Activated CD4-positive, alpha-beta T cell treated with anti-CD3 and anti-CD28 coated beads for 1 hour (primary cell): Measurements from ENCODE around the gene XPR1.

Source experiments
- DNase-seq: peaks from one replicate; pipeline ENCODE4 v3.0.0-alpha.2; 2020

Gene XPR1

DNA sequence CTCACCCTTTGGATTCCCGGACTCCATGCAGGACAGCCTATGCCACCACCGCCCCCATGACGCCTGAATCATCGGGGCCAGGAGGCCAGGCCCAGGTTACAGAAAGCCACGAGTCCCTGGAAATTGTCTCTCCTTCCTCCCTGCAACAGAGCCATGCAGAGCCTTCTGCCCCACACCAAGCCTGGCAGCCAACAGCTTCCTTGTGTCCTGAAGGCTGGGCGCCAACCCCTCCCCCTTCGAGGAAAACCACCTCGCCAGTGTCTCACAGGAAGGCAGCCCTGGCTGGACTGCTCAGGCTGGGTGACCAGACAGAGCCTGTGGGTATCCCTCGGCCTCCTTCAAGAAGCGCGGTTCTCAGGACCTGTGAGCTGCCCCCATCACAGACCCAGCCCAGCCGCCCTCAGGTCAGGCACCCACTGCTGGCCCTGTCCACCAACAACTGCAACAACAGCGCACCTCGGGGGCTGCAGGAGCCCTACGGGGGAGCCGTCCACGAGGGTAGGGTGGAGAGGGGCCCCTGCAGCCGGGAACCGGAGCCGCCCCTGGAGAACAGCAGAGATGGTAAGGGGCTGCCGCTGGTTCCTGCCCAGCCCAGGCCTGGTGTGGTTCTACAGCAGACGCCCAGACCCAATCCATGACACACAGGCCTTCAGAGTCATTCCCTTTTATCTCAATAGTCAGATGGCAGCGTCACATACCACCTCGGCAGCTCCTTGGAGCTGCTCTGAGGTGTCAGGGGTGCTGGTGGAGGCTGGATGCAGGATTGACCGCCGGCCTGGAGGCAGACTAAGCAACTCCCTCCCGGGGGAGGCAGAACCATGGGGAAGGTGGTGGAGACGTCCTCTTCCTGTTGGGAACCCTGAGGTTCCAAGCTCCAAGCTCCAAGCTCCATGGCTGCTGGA lies 304.5 kb downstream of the XPR1 start:
- no peak for DNase-seq

- no peak for DNase-seq
Measured at GRCh38 chr1:180937012-180937372, 305.2 kb downstream of the XPR1 start.

DNA sequence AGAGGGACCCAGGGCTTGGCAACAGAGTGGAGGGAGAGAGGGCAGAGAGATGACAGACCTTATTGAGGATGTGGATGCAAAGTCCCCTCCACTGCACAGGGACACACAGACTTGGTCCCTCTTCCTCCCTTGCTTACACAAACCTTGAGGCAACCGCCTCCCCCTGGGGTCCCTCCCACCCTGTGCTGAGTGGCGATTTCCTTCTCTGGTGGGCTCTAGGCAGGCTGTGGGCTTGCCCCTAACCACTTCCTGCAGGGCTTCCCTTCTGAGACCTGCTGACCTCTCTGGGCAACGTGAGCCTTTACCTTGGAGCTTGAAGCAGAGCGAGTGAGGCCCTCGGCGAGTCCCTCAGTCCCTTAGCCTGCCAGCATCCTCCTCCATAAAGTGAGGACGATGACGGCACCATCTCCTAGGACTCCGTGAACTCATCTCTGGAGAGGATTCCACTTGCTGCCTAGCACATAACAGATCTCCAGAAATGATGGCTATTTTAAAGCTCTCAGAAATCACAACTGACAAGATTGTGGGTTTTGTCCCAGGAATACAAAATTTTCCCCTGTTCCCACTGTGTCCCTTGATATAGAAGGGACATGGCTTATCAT lies 305.9 kb downstream of the XPR1 start:
- no peak for DNase-seq

GRCh38 chr1:180939073-180939710 lies 307.4 kb downstream of the XPR1 start:
- DNase-seq, result no peak

GRCh38 chr1:180939711-180940103 lies 307.9 kb downstream of the XPR1 start:
- DNase-seq, result no peak
